Measurements from ENCODE around the gene NLRC5.

DNA sequence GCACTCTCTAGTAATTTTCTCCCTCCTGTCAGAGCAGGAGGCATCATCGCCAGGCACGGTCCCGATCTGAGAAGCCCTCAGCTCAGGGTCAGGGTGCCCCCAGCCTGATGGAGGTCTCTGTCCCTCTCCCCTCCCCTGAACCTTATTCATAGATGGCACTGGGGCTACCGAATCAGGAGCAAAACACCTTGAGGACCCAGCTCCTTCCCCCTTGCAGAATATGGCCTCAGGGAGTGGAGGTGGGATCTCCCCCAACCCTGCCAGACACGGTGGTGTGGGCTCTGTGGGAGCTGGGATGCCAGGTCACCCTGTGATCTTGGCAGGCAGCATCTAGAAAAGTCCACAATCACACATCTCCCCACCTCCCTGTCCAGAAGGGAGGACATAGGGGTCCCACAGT lies 105.6 kb downstream of the NLRC5 start:
- TF ChIP-seq CTCF (IDR thresholded peaks at IDR 0.05; ENCODE audit: low read length) = no peak
- TF ChIP-seq EZH2 (IDR thresholded peaks at IDR 0.05; ENCODE audit: borderline replicate concordance, low read length) = no peak

Data from OCI-LY1 (cell line).